Breast epithelium (tissue), 3 donors: ENCODE results near the gene ATRAID.

ENCODE experiments used
- CTCF ChIP-seq, 3 donors: fragments of 450-650 bp; IDR thresholded peaks; one replicate each; pipeline ENCODE4 v1.5.1; 2016 to 2017; ENCODE audit warnings: antibody characterized with exemption in 3 of 3, mild to moderate bottlenecking in 3 of 3, moderate library complexity in 3 of 3
- POLR2A ChIP-seq: fragments of 450-650 bp; IDR thresholded peaks from one replicate; pipeline ENCODE4 v1.6.1; 2016; ENCODE audit warnings: antibody characterized with exemption, mild to moderate bottlenecking, moderate library complexity
- POLR2AphosphoS5 ChIP-seq, 3 donors: sonication (generic); formaldehyde crosslinking; IDR thresholded peaks; one replicate each; pipeline ENCODE4 v1.6.1; 2017; ENCODE audit warnings: antibody characterized with exemption in 3 of 3

- TF ChIP-seq CTCF (IDR thresholded peaks at IDR 0.05) (no peak), POLR2A (no peak), POLR2AphosphoS5 (IDR thresholded peaks at IDR 0.05) (peak in 1 of 3 donors; percentile 10)
These were observed 1.0 kb downstream of the ATRAID start for GRCh38 chr2:27212626-27213471.
